H1 (cell line): ENCODE measurements around the gene RHOV. TPM values are rescaled to one million over a fixed set of nuclear protein-coding genes. Genes with fewer than 3 reads are reported as not detected.

Experiments
- CTCF ChIA-PET: fragments of 300-600 bp; sonication (Branson Sonifier 250); formaldehyde crosslinking; loops from one replicate; lab custom pipeline; 2021; ENCODE audit not compliant: partially characterized antibody; lab: Charles Lee
- POLR2A ChIA-PET: fragments of 300-600 bp; sonication (Branson Sonifier 250); formaldehyde crosslinking; loops from one replicate; lab custom pipeline; 2021; ENCODE audit warnings: inconsistent platforms; ENCODE audit not compliant: partially characterized antibody; lab: Charles Lee
- DNase-seq, 2 experiments: peaks; one replicate each; pipeline versions ENCODE4 v3.0.0 to v3.0.0-alpha.2; 2010 to 2022; ENCODE audit warnings: low spot score in 2 of 2, low read depth in 1 of 2, mixed read lengths in 1 of 2
- FAIRE-seq: peaks from 2 replicates; lab custom pipeline; 2011; peaks lifted over from hg19 to GRCh38; lab: Jason Lieb, UNC
- H2AFZ ChIP-seq: 2 replicates; pipeline ENCODE4 v1.8.1; 2012; ENCODE audit warnings: low read length, inconsistent platforms
- H2AK5ac ChIP-seq: 2 replicates; pipeline ENCODE4 v1.6.1; 2013; ENCODE audit warnings: low read depth, low read length
- H2BK120ac ChIP-seq: replicated peaks from 2 replicates; pipeline ENCODE3; 2013; ENCODE audit warnings: low read depth, low read length, inconsistent platforms
- H2BK12ac ChIP-seq: 2 replicates; pipeline ENCODE4 v1.6.1; 2013; ENCODE audit warnings: low read depth, low read length
- H2BK15ac ChIP-seq: 2 replicates; pipeline ENCODE4 v1.6.1; 2013; ENCODE audit warnings: low read length
- H2BK20ac ChIP-seq: 2 replicates; pipeline ENCODE4 v1.6.1; 2013; ENCODE audit warnings: low read length
- H2BK5ac ChIP-seq: 2 replicates; pipeline ENCODE4 v1.6.1; 2013; ENCODE audit warnings: low read depth, low read length
- H3K14ac ChIP-seq: 2 replicates; pipeline ENCODE4 v1.6.1; 2013; ENCODE audit warnings: inconsistent platforms; ENCODE audit not compliant: insufficient read length
- H3K18ac ChIP-seq: 2 replicates; pipeline ENCODE4 v1.6.1; 2013; ENCODE audit warnings: low read length; ENCODE audit errors: extremely low read depth
- H3K23ac ChIP-seq: 2 replicates; pipeline ENCODE4 v1.6.1; 2013; ENCODE audit warnings: inconsistent platforms; ENCODE audit not compliant: insufficient read length
- H3K23me2 ChIP-seq: 2 replicates; pipeline ENCODE4 v1.6.1; 2013; ENCODE audit warnings: low read depth, low read length
- H3K27ac ChIP-seq: 2 replicates; pipeline ENCODE4 v1.6.1; 2011; ENCODE audit warnings: low read depth, low read length, inconsistent platforms
- H3K27me3 ChIP-seq, 4 experiments: replicated peaks in 1 of 4; 1 replicate in 1 of 4; 2 replicates in 3 of 4; pipeline versions ENCODE4 v1.6.1 to v1.8.1; 2011 to 2013; ENCODE audit warnings: low read length in 3 of 4, mild to moderate bottlenecking in 3 of 4, inconsistent platforms in 2 of 4, mixed read lengths in 2 of 4, moderate library complexity in 1 of 4; ENCODE audit not compliant: control insufficient read depth in 3 of 4, insufficient read depth in 3 of 4; ENCODE audit errors: extremely low read depth in 1 of 4
- H3K36me3 ChIP-seq, 4 experiments: 2 replicates each; pipeline versions ENCODE4 v1.6.1 to v1.8.1; 2011 to 2013; ENCODE audit warnings: mild to moderate bottlenecking in 4 of 4, low read length in 3 of 4, moderate library complexity in 2 of 4, control low read depth in 1 of 4, inconsistent platforms in 1 of 4; ENCODE audit not compliant: insufficient read depth in 4 of 4, control insufficient read depth in 2 of 4
- H3K4ac ChIP-seq: replicated peaks from 2 replicates; pipeline ENCODE3; 2013; ENCODE audit warnings: low read length, low read depth, mixed read lengths, inconsistent platforms; ENCODE audit not compliant: insufficient read length
- H3K4me1 ChIP-seq, 4 experiments: replicated peaks in 1 of 4; 1 replicate in 1 of 4; 2 replicates in 3 of 4; pipeline versions ENCODE4 v1.6.1 to v1.8.1; 2011 to 2013; ENCODE audit warnings: low read length in 3 of 4, inconsistent platforms in 2 of 4, mixed read lengths in 1 of 4; ENCODE audit not compliant: insufficient read depth in 4 of 4, control insufficient read depth in 3 of 4
- H3K4me2 ChIP-seq, 2 experiments: 2 replicates each; pipeline versions ENCODE4 v1.6.1 to v1.8.1; 2011 to 2013; ENCODE audit warnings: low read depth in 2 of 2, low read length in 2 of 2, control low read depth in 1 of 2, inconsistent platforms in 1 of 2, mild to moderate bottlenecking in 1 of 2; ENCODE audit not compliant: insufficient read depth in 1 of 2
- H3K4me3 ChIP-seq, 4 experiments: fragments of 200-600, 300-600 bp in 1 of 4; sonication (generic), shearing (Covaris generic), sonication (Bioruptor Twin) in 1 of 4; 2 replicates each; pipeline versions ENCODE4 v1.5.1 to v1.8.1; 2011 to 2016; ENCODE audit warnings: low read length in 4 of 4, low read depth in 3 of 4, control low read depth in 2 of 4, inconsistent platforms in 2 of 4, mild to moderate bottlenecking in 2 of 4, mixed read lengths in 1 of 4, moderate library complexity in 1 of 4; ENCODE audit not compliant: insufficient read depth in 2 of 4; ENCODE audit errors: extremely low read depth in 1 of 4
- H3K56ac ChIP-seq: replicated peaks from 2 replicates; pipeline ENCODE3; 2013; ENCODE audit warnings: low read depth, mild to moderate bottlenecking, mixed read lengths, low read length, inconsistent platforms; ENCODE audit not compliant: insufficient read length
- H3K79me1 ChIP-seq: 2 replicates; pipeline ENCODE4 v1.6.1; 2013; ENCODE audit warnings: low read depth, low read length, control low read depth
- H3K79me2 ChIP-seq, 2 experiments: 2 replicates each; pipeline versions ENCODE4 v1.6.1 to v1.8.1; 2012 to 2013; ENCODE audit warnings: low read length in 2 of 2, mild to moderate bottlenecking in 2 of 2, inconsistent platforms in 1 of 2; ENCODE audit not compliant: insufficient read depth in 2 of 2, control insufficient read depth in 1 of 2
- H3K9ac ChIP-seq, 4 experiments: replicated peaks in 1 of 4; 1 replicate in 1 of 4; 2 replicates in 3 of 4; pipeline versions ENCODE4 v1.6.1 to v1.8.1; 2011 to 2013; ENCODE audit warnings: low read depth in 3 of 4, low read length in 3 of 4, control low read depth in 2 of 4, mild to moderate bottlenecking in 2 of 4, moderate library complexity in 2 of 4, inconsistent platforms in 1 of 4; ENCODE audit errors: extremely low read depth in 1 of 4
- H3K9me3 ChIP-seq, 2 experiments: 2 replicates each; pipeline versions ENCODE4 v1.6.1 to v1.8.1; 2012 to 2013; ENCODE audit warnings: mild to moderate bottlenecking in 2 of 2, moderate library complexity in 2 of 2, control low read depth in 1 of 2, inconsistent platforms in 1 of 2, low read depth in 1 of 2, low read length in 1 of 2, mixed read lengths in 1 of 2; ENCODE audit not compliant: insufficient read depth in 2 of 2
- H4K20me1 ChIP-seq, 2 experiments: replicated peaks in 1 of 2; 2 replicates each; pipeline versions ENCODE3 to v1.8.1; 2011 to 2013; ENCODE audit warnings: inconsistent platforms in 2 of 2, low read length in 2 of 2, mild to moderate bottlenecking in 1 of 2; ENCODE audit not compliant: insufficient read depth in 2 of 2, control insufficient read depth in 1 of 2
- H4K5ac ChIP-seq: 2 replicates; pipeline ENCODE4 v1.6.1; 2013; ENCODE audit warnings: low read length, low read depth, mixed read lengths, inconsistent platforms; ENCODE audit not compliant: insufficient read length
- H4K8ac ChIP-seq: 2 replicates; pipeline ENCODE4 v1.8.0; 2013; ENCODE audit warnings: mild to moderate bottlenecking, moderate library complexity, low read length, inconsistent platforms; ENCODE audit not compliant: insufficient read depth; ENCODE audit errors: extremely low read depth
- H4K91ac ChIP-seq: replicated peaks from 2 replicates; pipeline ENCODE3; 2013; ENCODE audit warnings: low read length, mixed read lengths, inconsistent platforms; ENCODE audit not compliant: insufficient read length
- CEBPB ChIP-seq: IDR thresholded peaks from 2 replicates; pipeline ENCODE4 v1.6.1; 2012; ENCODE audit warnings: low read depth, low read length
- JUND ChIP-seq: IDR thresholded peaks from 2 replicates; pipeline ENCODE4 v1.6.1; 2011; ENCODE audit warnings: mild to moderate bottlenecking, improper control_type of control experiment, low read length
- NRF1 ChIP-seq: IDR thresholded peaks from 2 replicates; pipeline ENCODE4 v1.6.1; 2011; ENCODE audit warnings: mild to moderate bottlenecking, low read depth, low read length, improper control_type of control experiment
- SP1 ChIP-seq: IDR thresholded peaks from 2 replicates; pipeline ENCODE4 v1.6.1; 2011; ENCODE audit warnings: low read depth, low read length
- SP4 ChIP-seq: IDR thresholded peaks from 2 replicates; pipeline ENCODE4 v1.6.1; 2012; ENCODE audit warnings: low read length, inconsistent platforms
- WGBS, 2 experiments: shearing (Covaris generic) in 1 of 2; methylation state at CpG; one replicate each; pipeline versions ENCODE4 v1.1.6 to v1.1.7; 2013 to 2015; ENCODE audit warnings: low lambda C conversion rate in 2 of 2, mixed read lengths in 2 of 2, inconsistent platforms in 1 of 2, low coverage in 1 of 2, missing lambda C conversion rate in 1 of 2; ENCODE audit not compliant: insufficient replicate concordance in 2 of 2, insufficient coverage in 1 of 2, insufficient read length in 1 of 2; ENCODE audit errors: extremely low coverage in 1 of 2, missing lambda C conversion rate in 1 of 2; 5-methylcytosine and 5-hydroxymethylcytosine counted together
- polyA plus RNA-seq, 7 experiments: library from polyadenylated mRNA; depleted of rRNA in 3 of 7; stranded (reverse) in 5 of 7; unstranded in 2 of 7; fragments of >200 nt in 5 of 7; fragments of 200-250 nt in 2 of 7; gene quantifications; 1 replicate in 5 of 7; 2 replicates in 1 of 7; 4 replicates in 1 of 7; pipeline versions ENCODE4 v1.2.1 to v1.2.3, GENCODE V29; 2011 to 2013; ENCODE audit warnings: missing spikeins in 2 of 7, mixed read lengths in 2 of 7
- total RNA-seq: library from RNA; stranded (reverse); fragmentation: NEBNext Ultra II Directional; extraction: Animal tissue kit (Norgen Biotek cat#: 25700); gene quantifications from 2 replicates; pipeline ENCODE4 v1.2.1, GENCODE V29; 2021

The RHOV gene
- total and polyA plus RNA-seq, 2 of the 8 experiments (the other 6 are each of a cell fraction or from before 2014, with no cell fraction given) = 1.5 to 2.7 TPM

DNA sequence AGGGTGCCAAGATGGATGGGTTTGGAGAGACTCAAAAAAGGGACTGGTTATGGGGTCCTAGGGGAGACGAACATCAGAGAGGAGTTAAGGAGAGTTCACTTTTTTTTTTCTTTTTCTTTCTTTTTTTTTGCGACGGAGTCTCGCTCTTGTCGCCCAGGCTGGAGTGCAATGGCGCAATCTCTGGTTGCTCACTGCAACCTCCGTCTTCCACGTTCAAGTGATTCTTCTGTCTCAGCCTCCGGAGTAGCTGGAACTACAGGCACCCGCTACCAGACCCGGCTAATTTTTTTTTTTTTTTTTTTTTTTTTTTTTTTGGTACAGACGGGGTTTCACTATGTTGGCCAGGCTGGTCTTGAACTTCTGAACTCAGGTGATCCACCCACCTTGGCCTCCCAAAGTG lies 29.0 kb downstream of the RHOV start:
- H2BK20ac ChIP-seq = no peak overlapping the region
- H3K27ac ChIP-seq = peak overlapping the region; percentile 82; the same call in 1 of the 2 replicates
- H3K23ac ChIP-seq = no peak overlapping the region
- H3K4ac ChIP-seq = peak overlapping the region; percentile 91
- peak overlapping the region; percentile 35; the same call in 1 of the 2 replicates for H2BK12ac ChIP-seq
- H3K9ac ChIP-seq = peak overlapping the region in 3 of 4 experiments; percentile 56 to 82 (median 78); a peak in 5 of 7 replicates
- H4K20me1 ChIP-seq = peaks cover 5 to 18% of the 10 kb centered on the region in 2 experiments
- peak overlapping the region; percentile 88; the same call in 1 of the 2 replicates for H2BK5ac ChIP-seq
- POLR2A ChIA-PET = interaction anchor here (0.7 to 3.1 kb wide), 23 partner anchors 9 to 180 kb away, joined by 3 to 37 read pairs (median 5); partner anchors contain the start of genes CHAC1, DNAJC17, GCHFR and PPP1R14D
- H3K36me3 ChIP-seq = peaks cover 0 to 17% (median under 1%) of the 10 kb centered on the region in 4 experiments; a peak in 4 of 8 replicates
- no peak overlapping the region for H2BK120ac ChIP-seq
- peak overlapping the region; percentile 85 to 96 for H3K4me2 ChIP-seq
- H3K4me1 ChIP-seq = peaks cover 0 to 26% (median 15%) of the 10 kb centered on the region in 4 experiments; a peak in 6 of 7 replicates
- peak overlapping the region; percentile 93 for H3K18ac ChIP-seq
- 33% methylated on average over 11 of the region's 12 CpGs; no CpG with 5 or more reads in 1 of the 2 experiments for WGBS, 2 experiments
- peak overlapping the region; percentile 97; the same call in 1 of the 2 replicates for H4K8ac ChIP-seq
- no peak overlapping the region for H2BK15ac ChIP-seq
- peaks cover 0 to 48% of the 10 kb centered on the region in 2 experiments; a peak in 3 of 4 replicates for H3K79me2 ChIP-seq
- H3K9me3 ChIP-seq = no peaks in the 10 kb centered on the region
- H3K23me2 ChIP-seq = peaks cover 13% of the 10 kb centered on the region
- no peak overlapping the region for H2AK5ac ChIP-seq
- no peak overlapping the region for H3K56ac ChIP-seq
- CTCF ChIA-PET = interaction anchor here (0.8 to 14.5 kb wide), 13 partner anchors 12 to 166 kb away, joined by 3 to 157 read pairs (median 5); partner anchors contain the start of gene RHOV
- no peak overlapping the region for H3K14ac ChIP-seq
- TF ChIP-seq NRF1 (no peak), CEBPB (peak; percentile 47; the same call in 1 of the 2 replicates), JUND (no peak), SP1 (no peak), SP4 (no peak)
- H3K4me3 ChIP-seq = peak overlapping the region; percentile 65 to 88 (median 76)
- no peak for DNase-seq
- peak overlapping the region; percentile 68 for H4K5ac ChIP-seq
- peaks cover 24% of the 10 kb centered on the region for H3K79me1 ChIP-seq
- peaks cover 0 to 2% (median 0%) of the 10 kb centered on the region in 4 experiments; a peak in 1 of 7 replicates for H3K27me3 ChIP-seq
- H4K91ac ChIP-seq = peak overlapping the region; percentile 97
- FAIRE-seq = no peak
- H2AFZ ChIP-seq = no peak overlapping the region
